LNCAP (cell line): ENCODE data around the gene TSHZ1.

ENCODE experiments used
- TF ChIP-seq, protein P1 (sequence below): fragments of 450-650 bp; IDR thresholded peaks from 2 replicates; pipeline ENCODE4 v1.5.1; 2017; ENCODE audit warnings: mild to moderate bottlenecking

Gene TSHZ1

DNA sequence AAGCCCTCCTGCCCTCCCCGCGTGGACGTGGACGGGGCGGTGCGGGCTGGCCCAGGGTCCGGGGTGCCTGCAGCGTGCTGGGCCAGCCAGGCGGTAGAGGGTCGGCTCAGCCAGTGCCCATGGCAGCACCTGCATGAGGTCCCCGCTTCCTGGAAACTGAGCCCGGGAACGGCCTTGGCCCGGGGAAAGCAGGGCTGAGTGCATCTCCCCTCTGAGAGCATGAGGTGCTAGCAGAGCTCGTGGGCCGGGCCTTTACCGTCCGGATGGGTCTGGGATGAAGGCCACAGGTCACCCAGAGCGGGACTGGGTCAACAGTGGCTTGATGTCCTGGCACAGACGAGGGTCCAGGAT is 39.8 kb downstream of the TSHZ1 start:
- TF ChIP-seq, protein P1, sequence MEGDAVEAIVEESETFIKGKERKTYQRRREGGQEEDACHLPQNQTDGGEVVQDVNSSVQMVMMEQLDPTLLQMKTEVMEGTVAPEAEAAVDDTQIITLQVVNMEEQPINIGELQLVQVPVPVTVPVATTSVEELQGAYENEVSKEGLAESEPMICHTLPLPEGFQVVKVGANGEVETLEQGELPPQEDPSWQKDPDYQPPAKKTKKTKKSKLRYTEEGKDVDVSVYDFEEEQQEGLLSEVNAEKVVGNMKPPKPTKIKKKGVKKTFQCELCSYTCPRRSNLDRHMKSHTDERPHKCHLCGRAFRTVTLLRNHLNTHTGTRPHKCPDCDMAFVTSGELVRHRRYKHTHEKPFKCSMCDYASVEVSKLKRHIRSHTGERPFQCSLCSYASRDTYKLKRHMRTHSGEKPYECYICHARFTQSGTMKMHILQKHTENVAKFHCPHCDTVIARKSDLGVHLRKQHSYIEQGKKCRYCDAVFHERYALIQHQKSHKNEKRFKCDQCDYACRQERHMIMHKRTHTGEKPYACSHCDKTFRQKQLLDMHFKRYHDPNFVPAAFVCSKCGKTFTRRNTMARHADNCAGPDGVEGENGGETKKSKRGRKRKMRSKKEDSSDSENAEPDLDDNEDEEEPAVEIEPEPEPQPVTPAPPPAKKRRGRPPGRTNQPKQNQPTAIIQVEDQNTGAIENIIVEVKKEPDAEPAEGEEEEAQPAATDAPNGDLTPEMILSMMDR = no peak

DNA sequence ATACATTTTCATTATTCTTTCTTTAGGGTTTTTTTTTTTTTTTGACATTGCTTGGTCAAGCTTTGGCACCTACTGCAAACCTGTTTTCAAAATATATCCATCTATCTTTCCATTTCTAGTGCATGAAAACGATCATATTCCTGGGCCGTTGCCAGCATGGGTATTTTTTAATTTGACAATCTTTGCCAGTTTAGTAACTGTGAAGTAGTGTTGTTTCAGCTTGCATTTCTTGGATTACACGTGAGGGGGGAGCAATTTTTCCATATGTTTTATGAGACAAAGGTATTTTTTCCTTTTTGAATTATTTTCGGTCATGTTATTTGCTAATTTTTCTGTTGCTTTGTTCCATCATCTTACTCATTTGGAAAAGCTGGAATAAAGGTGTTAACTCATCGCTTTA is 40.9 kb downstream of the TSHZ1 start:
- TF ChIP-seq, protein P1 = no peak

- TF ChIP-seq, protein P1 = no peak
Measured at GRCh38 chr18:75252136-75252535, 41.5 kb downstream of the TSHZ1 start.

- TF ChIP-seq, protein P1 = no peak
Measured at GRCh38 chr18:75253043-75253442, 42.4 kb downstream of the TSHZ1 start.

DNA sequence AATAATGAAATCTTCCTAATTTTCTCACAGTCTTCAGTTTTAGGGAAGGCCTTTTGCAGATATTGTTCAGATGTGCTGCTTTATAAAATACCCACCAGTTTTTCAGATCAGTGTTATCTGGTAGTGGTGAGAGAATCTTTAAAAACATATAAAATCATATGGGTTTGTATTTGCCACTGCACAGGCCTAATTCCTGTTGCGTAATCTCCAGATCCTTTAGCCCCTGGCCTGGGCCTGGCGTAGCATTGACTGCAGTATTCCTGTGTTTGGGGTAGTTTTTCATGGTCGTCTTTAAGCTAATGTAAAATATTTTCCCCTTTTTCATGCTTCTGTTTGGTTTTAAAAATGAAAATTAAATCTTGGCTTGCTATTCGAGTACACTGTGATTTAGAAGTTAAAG is 43.2 kb downstream of the TSHZ1 start:
- TF ChIP-seq, protein P1 = no peak

DNA sequence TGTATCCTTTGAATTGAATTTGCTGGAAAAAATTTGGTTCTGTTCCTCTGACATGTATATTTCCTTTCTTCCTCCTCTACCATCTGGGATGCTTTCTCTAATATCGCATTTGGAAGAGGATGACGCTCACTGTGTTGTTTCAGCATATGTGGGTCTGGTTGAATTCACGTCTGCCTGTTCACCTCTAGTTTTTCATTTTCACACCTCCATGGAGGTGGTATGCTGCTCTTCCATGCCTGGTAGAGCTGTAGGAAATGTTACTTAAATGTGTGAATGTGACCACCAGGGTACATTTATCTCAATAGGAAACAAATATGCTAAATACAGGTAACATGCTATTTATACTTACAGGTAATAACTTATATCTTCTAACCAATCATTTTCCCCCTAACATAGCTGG is 44.5 kb downstream of the TSHZ1 start:
- TF ChIP-seq, protein P1 = no peak

DNA sequence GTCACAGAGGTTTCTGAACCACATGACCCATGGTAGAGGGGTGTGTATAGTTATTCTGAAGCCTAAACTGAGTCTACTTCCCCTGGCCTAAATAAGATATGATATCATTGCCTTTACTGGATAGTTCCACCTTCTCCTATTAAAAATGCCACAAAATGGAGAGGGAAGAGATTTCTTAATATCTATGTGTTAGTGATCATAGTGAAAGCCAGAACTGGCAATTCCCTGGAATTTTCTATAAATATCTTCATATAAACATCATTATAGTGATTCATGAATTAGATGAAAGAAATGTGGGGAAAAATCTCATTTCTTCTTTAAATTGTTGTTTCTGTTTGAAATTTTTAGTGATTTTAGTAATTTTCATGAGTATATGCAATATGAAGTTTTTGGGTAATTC is 45.8 kb downstream of the TSHZ1 start:
- TF ChIP-seq, protein P1 = no peak

- TF ChIP-seq, protein P1 = no peak
Measured at GRCh38 chr18:75257605-75258004, 47.0 kb downstream of the TSHZ1 start.
